Left ventricle myocardium superior (tissue), 1 donor: ENCODE data around the gene VSX1. TPM values are rescaled to one million over a fixed set of nuclear protein-coding genes. Genes with fewer than 3 reads are reported as not detected.

Source experiments
- ATAC-seq: fragments of 200-7000 bp; cut with Tn5 transposase; one replicate; pipeline ENCODE4 v1.9.1; 2020; ENCODE audit warnings: mild to moderate bottlenecking, moderate library complexity
- DNase-seq: peaks from one replicate; pipeline ENCODE4 v3.0.0-alpha.2; 2020
- intact Hi-C: fragments of 100-400 bp; cut with micrococcal nuclease; formaldehyde crosslinking; loops from one replicate; pipeline ENCODE4 v1.11.0; 2022
- total RNA-seq: library from RNA; stranded (reverse); fragmentation: NEBNext Ultra II Directional; extraction: Animal tissue kit (Norgen Biotek cat#: 25700); gene quantifications from one replicate; pipeline ENCODE4 v1.2.1, GENCODE V29; 2021
- donor health status: DM: no; HTN: yes; CAD: no; lungs with severe emphysema.

VSX1 gene
- total RNA-seq, 1 donor from 2014 or later, result not detected

- intact Hi-C loops, result no loop called here
- no peak for ATAC-seq
- no peak for DNase-seq
Observed at GRCh38 chr20:25089096-25089495, 7.2 kb upstream of the VSX1 start.

- intact Hi-C loops, result no loop called here
- ATAC-seq, result no peak
- DNase-seq, result no peak
Observed at GRCh38 chr20:25088267-25088666, 6.3 kb upstream of the VSX1 start.

GRCh38 chr20:25087186-25087929 is 5.4 kb upstream of the VSX1 start:
- DNase-seq (no peak), ATAC-seq (no peak)
- intact Hi-C loops, result no loop called here

- intact Hi-C loops, result no loop called here
- ATAC-seq (no peak), DNase-seq (no peak)
Observed at GRCh38 chr20:25085756-25086495, 4.0 kb upstream of the VSX1 start.

- intact Hi-C loops, result no loop called here
- DNase-seq, result no peak
- ATAC-seq, result no peak
Observed at GRCh38 chr20:25084626-25085187, 2.8 kb upstream of the VSX1 start.

- DNase-seq (peak; percentile 54), ATAC-seq (peak; percentile 63)
- intact Hi-C loops, result no loop called here
Observed at GRCh38 chr20:25083773-25084625, 2.1 kb upstream of the VSX1 start.

GRCh38 chr20:25083141-25083772 is 1.3 kb upstream of the VSX1 start:
- intact Hi-C loops, result no loop called here
- no peak for ATAC-seq
- no peak for DNase-seq

- no peak for DNase-seq
- ATAC-seq, result no peak
- intact Hi-C loops, result no loop called here
Observed at GRCh38 chr20:25082498-25082873, 545 bp upstream of the VSX1 start.

- intact Hi-C loops, result no loop called here
- DNase-seq (peak; percentile 61), ATAC-seq (peak; percentile 31)
Observed at GRCh38 chr20:25081065-25081729, 744 bp downstream of the VSX1 start.

GRCh38 chr20:25079171-25079570 is 2.8 kb downstream of the VSX1 start:
- intact Hi-C loops, result loop anchor here (10.0 kb wide), 2 partner anchors 96 to 316 kb away; partner anchors contain the start of gene ABHD12
- no peak for DNase-seq

GRCh38 chr20:25078662-25079061 is 3.3 kb downstream of the VSX1 start:
- intact Hi-C loops, result loop anchor here (10.0 kb wide), 2 partner anchors 96 to 316 kb away; partner anchors contain the start of gene ABHD12
- no peak for DNase-seq
- ATAC-seq, result no peak

More at GRCh38 chr20:25079171-25079570, 2.8 kb downstream of the VSX1 start:
- no peak for ATAC-seq

- peak; percentile 68 for DNase-seq
- intact Hi-C loops, result loop anchor here (10.0 kb wide), 2 partner anchors 97 to 317 kb away; partner anchors contain the start of gene ABHD12
- ATAC-seq, result peak; percentile 89
Observed at GRCh38 chr20:25077610-25078169, 4.3 kb downstream of the VSX1 start.

GRCh38 chr20:25076731-25077609 is 5.0 kb downstream of the VSX1 start:
- DNase-seq, result no peak

GRCh38 chr20:25076201-25076600 is 5.7 kb downstream of the VSX1 start:
- ATAC-seq, result no peak
- no peak for DNase-seq
- intact Hi-C loops, result loop anchor here (10.0 kb wide), 2 partner anchors 99 to 319 kb away; partner anchors contain the start of gene ABHD12

More at GRCh38 chr20:25076731-25077609, 5.0 kb downstream of the VSX1 start:
- ATAC-seq, result peak; percentile 73
- intact Hi-C loops, result loop anchor here (10.0 kb wide), 2 partner anchors 98 to 318 kb away; partner anchors contain the start of gene ABHD12

- intact Hi-C loops, result loop anchor here (10.0 kb wide), 2 partner anchors 101 to 321 kb away; partner anchors contain the start of gene ABHD12
- DNase-seq (no peak), ATAC-seq (no peak)
Observed at GRCh38 chr20:25073544-25073943, 8.4 kb downstream of the VSX1 start.

GRCh38 chr20:25072226-25072811 is 9.6 kb downstream of the VSX1 start:
- no peak for DNase-seq
- intact Hi-C loops, result loop anchor here (10.0 kb wide), 2 partner anchors 102 to 322 kb away; partner anchors contain the start of gene ABHD12

More at GRCh38 chr20:25072226-25072811, 9.6 kb downstream of the VSX1 start:
- no peak for ATAC-seq
